H1 (cell line): ENCODE results near the gene ORAI3. TPM values are rescaled to one million over a fixed set of nuclear protein-coding genes. Genes with fewer than 3 reads are reported as not detected.

Experiments
- CTCF ChIA-PET: fragments of 300-600 bp; sonication (Branson Sonifier 250); formaldehyde crosslinking; loops from one replicate; lab custom pipeline; 2021; ENCODE audit not compliant: partially characterized antibody; lab: Charles Lee
- POLR2A ChIA-PET: fragments of 300-600 bp; sonication (Branson Sonifier 250); formaldehyde crosslinking; loops from one replicate; lab custom pipeline; 2021; ENCODE audit warnings: inconsistent platforms; ENCODE audit not compliant: partially characterized antibody; lab: Charles Lee
- DNase-seq, 2 experiments: peaks; one replicate each; pipeline versions ENCODE4 v3.0.0 to v3.0.0-alpha.2; 2010 to 2022; ENCODE audit warnings: low spot score in 2 of 2, low read depth in 1 of 2, mixed read lengths in 1 of 2
- FAIRE-seq: peaks from 2 replicates; lab custom pipeline; 2011; peaks lifted over from hg19 to GRCh38; lab: Jason Lieb, UNC
- H2AFZ ChIP-seq: 2 replicates; pipeline ENCODE4 v1.8.1; 2012; ENCODE audit warnings: low read length, inconsistent platforms
- H2AK5ac ChIP-seq: 2 replicates; pipeline ENCODE4 v1.6.1; 2013; ENCODE audit warnings: low read depth, low read length
- H2BK120ac ChIP-seq: replicated peaks from 2 replicates; pipeline ENCODE3; 2013; ENCODE audit warnings: low read depth, low read length, inconsistent platforms
- H2BK12ac ChIP-seq: 2 replicates; pipeline ENCODE4 v1.6.1; 2013; ENCODE audit warnings: low read depth, low read length
- H2BK15ac ChIP-seq: 2 replicates; pipeline ENCODE4 v1.6.1; 2013; ENCODE audit warnings: low read length
- H2BK20ac ChIP-seq: 2 replicates; pipeline ENCODE4 v1.6.1; 2013; ENCODE audit warnings: low read length
- H2BK5ac ChIP-seq: 2 replicates; pipeline ENCODE4 v1.6.1; 2013; ENCODE audit warnings: low read depth, low read length
- H3K14ac ChIP-seq: 2 replicates; pipeline ENCODE4 v1.6.1; 2013; ENCODE audit warnings: inconsistent platforms; ENCODE audit not compliant: insufficient read length
- H3K18ac ChIP-seq: 2 replicates; pipeline ENCODE4 v1.6.1; 2013; ENCODE audit warnings: low read length; ENCODE audit errors: extremely low read depth
- H3K23ac ChIP-seq: 2 replicates; pipeline ENCODE4 v1.6.1; 2013; ENCODE audit warnings: inconsistent platforms; ENCODE audit not compliant: insufficient read length
- H3K23me2 ChIP-seq: 2 replicates; pipeline ENCODE4 v1.6.1; 2013; ENCODE audit warnings: low read depth, low read length
- H3K27ac ChIP-seq: 2 replicates; pipeline ENCODE4 v1.6.1; 2011; ENCODE audit warnings: low read depth, low read length, inconsistent platforms
- H3K27me3 ChIP-seq, 4 experiments: replicated peaks in 1 of 4; 1 replicate in 1 of 4; 2 replicates in 3 of 4; pipeline versions ENCODE4 v1.6.1 to v1.8.1; 2011 to 2013; ENCODE audit warnings: low read length in 3 of 4, mild to moderate bottlenecking in 3 of 4, inconsistent platforms in 2 of 4, mixed read lengths in 2 of 4, moderate library complexity in 1 of 4; ENCODE audit not compliant: control insufficient read depth in 3 of 4, insufficient read depth in 3 of 4; ENCODE audit errors: extremely low read depth in 1 of 4
- H3K36me3 ChIP-seq, 4 experiments: 2 replicates each; pipeline versions ENCODE4 v1.6.1 to v1.8.1; 2011 to 2013; ENCODE audit warnings: mild to moderate bottlenecking in 4 of 4, low read length in 3 of 4, moderate library complexity in 2 of 4, control low read depth in 1 of 4, inconsistent platforms in 1 of 4; ENCODE audit not compliant: insufficient read depth in 4 of 4, control insufficient read depth in 2 of 4
- H3K4ac ChIP-seq: replicated peaks from 2 replicates; pipeline ENCODE3; 2013; ENCODE audit warnings: low read length, low read depth, mixed read lengths, inconsistent platforms; ENCODE audit not compliant: insufficient read length
- H3K4me1 ChIP-seq, 4 experiments: replicated peaks in 1 of 4; 1 replicate in 1 of 4; 2 replicates in 3 of 4; pipeline versions ENCODE4 v1.6.1 to v1.8.1; 2011 to 2013; ENCODE audit warnings: low read length in 3 of 4, inconsistent platforms in 2 of 4, mixed read lengths in 1 of 4; ENCODE audit not compliant: insufficient read depth in 4 of 4, control insufficient read depth in 3 of 4
- H3K4me2 ChIP-seq, 2 experiments: 2 replicates each; pipeline versions ENCODE4 v1.6.1 to v1.8.1; 2011 to 2013; ENCODE audit warnings: low read depth in 2 of 2, low read length in 2 of 2, control low read depth in 1 of 2, inconsistent platforms in 1 of 2, mild to moderate bottlenecking in 1 of 2; ENCODE audit not compliant: insufficient read depth in 1 of 2
- H3K4me3 ChIP-seq, 4 experiments: fragments of 200-600, 300-600 bp in 1 of 4; sonication (generic), shearing (Covaris generic), sonication (Bioruptor Twin) in 1 of 4; 2 replicates each; pipeline versions ENCODE4 v1.5.1 to v1.8.1; 2011 to 2016; ENCODE audit warnings: low read length in 4 of 4, low read depth in 3 of 4, control low read depth in 2 of 4, inconsistent platforms in 2 of 4, mild to moderate bottlenecking in 2 of 4, mixed read lengths in 1 of 4, moderate library complexity in 1 of 4; ENCODE audit not compliant: insufficient read depth in 2 of 4; ENCODE audit errors: extremely low read depth in 1 of 4
- H3K56ac ChIP-seq: replicated peaks from 2 replicates; pipeline ENCODE3; 2013; ENCODE audit warnings: low read depth, mild to moderate bottlenecking, mixed read lengths, low read length, inconsistent platforms; ENCODE audit not compliant: insufficient read length
- H3K79me1 ChIP-seq: 2 replicates; pipeline ENCODE4 v1.6.1; 2013; ENCODE audit warnings: low read depth, low read length, control low read depth
- H3K79me2 ChIP-seq, 2 experiments: 2 replicates each; pipeline versions ENCODE4 v1.6.1 to v1.8.1; 2012 to 2013; ENCODE audit warnings: low read length in 2 of 2, mild to moderate bottlenecking in 2 of 2, inconsistent platforms in 1 of 2; ENCODE audit not compliant: insufficient read depth in 2 of 2, control insufficient read depth in 1 of 2
- H3K9ac ChIP-seq, 4 experiments: replicated peaks in 1 of 4; 1 replicate in 1 of 4; 2 replicates in 3 of 4; pipeline versions ENCODE4 v1.6.1 to v1.8.1; 2011 to 2013; ENCODE audit warnings: low read depth in 3 of 4, low read length in 3 of 4, control low read depth in 2 of 4, mild to moderate bottlenecking in 2 of 4, moderate library complexity in 2 of 4, inconsistent platforms in 1 of 4; ENCODE audit errors: extremely low read depth in 1 of 4
- H3K9me3 ChIP-seq, 2 experiments: 2 replicates each; pipeline versions ENCODE4 v1.6.1 to v1.8.1; 2012 to 2013; ENCODE audit warnings: mild to moderate bottlenecking in 2 of 2, moderate library complexity in 2 of 2, control low read depth in 1 of 2, inconsistent platforms in 1 of 2, low read depth in 1 of 2, low read length in 1 of 2, mixed read lengths in 1 of 2; ENCODE audit not compliant: insufficient read depth in 2 of 2
- H4K20me1 ChIP-seq, 2 experiments: replicated peaks in 1 of 2; 2 replicates each; pipeline versions ENCODE3 to v1.8.1; 2011 to 2013; ENCODE audit warnings: inconsistent platforms in 2 of 2, low read length in 2 of 2, mild to moderate bottlenecking in 1 of 2; ENCODE audit not compliant: insufficient read depth in 2 of 2, control insufficient read depth in 1 of 2
- H4K5ac ChIP-seq: 2 replicates; pipeline ENCODE4 v1.6.1; 2013; ENCODE audit warnings: low read length, low read depth, mixed read lengths, inconsistent platforms; ENCODE audit not compliant: insufficient read length
- H4K8ac ChIP-seq: 2 replicates; pipeline ENCODE4 v1.8.0; 2013; ENCODE audit warnings: mild to moderate bottlenecking, moderate library complexity, low read length, inconsistent platforms; ENCODE audit not compliant: insufficient read depth; ENCODE audit errors: extremely low read depth
- H4K91ac ChIP-seq: replicated peaks from 2 replicates; pipeline ENCODE3; 2013; ENCODE audit warnings: low read length, mixed read lengths, inconsistent platforms; ENCODE audit not compliant: insufficient read length
- BACH1 ChIP-seq: IDR thresholded peaks from 2 replicates; pipeline ENCODE4 v1.6.1; 2012; ENCODE audit warnings: low read length, improper control_type of control experiment
- CHD2 ChIP-seq: IDR thresholded peaks from 2 replicates; pipeline ENCODE4 v1.6.1; 2012; ENCODE audit warnings: low read length, improper control_type of control experiment
- CREB1 ChIP-seq: IDR thresholded peaks from 2 replicates; pipeline ENCODE4 v1.6.1; 2012; ENCODE audit warnings: inconsistent platforms
- CTCF ChIP-seq, 3 experiments: IDR thresholded peaks; 1 replicate in 2 of 3; 2 replicates in 1 of 3; pipeline versions ENCODE4 v1.5.1 to v1.6.1; 2011; ENCODE audit warnings: low read length in 3 of 3, mild to moderate bottlenecking in 3 of 3, inconsistent platforms in 2 of 3, low read depth in 1 of 3, moderate library complexity in 1 of 3; ENCODE audit not compliant: insufficient read depth in 1 of 3; ENCODE audit errors: control extremely low read depth in 1 of 3
- GABPA ChIP-seq: IDR thresholded peaks from 2 replicates; pipeline ENCODE4 v1.6.1; 2011; ENCODE audit warnings: mild to moderate bottlenecking, low read length, moderate library complexity, borderline replicate concordance; ENCODE audit not compliant: insufficient read depth
- MAFK ChIP-seq: IDR thresholded peaks from 2 replicates; pipeline ENCODE4 v1.6.1; 2012; ENCODE audit warnings: low read depth, mild to moderate bottlenecking, improper control_type of control experiment, low read length
- PHF8 ChIP-seq: fragments of 200-600 bp; sonication (generic); conservative IDR thresholded peaks from 2 replicates; pipeline ENCODE4 v1.7.1; 2012; ENCODE audit warnings: low read depth, mild to moderate bottlenecking, inconsistent platforms, low read length, moderate library complexity
- SIRT6 ChIP-seq: IDR thresholded peaks from one replicate; pipeline ENCODE4 v1.7.1; 2012; ENCODE audit warnings: low read length, inconsistent platforms
- SIX5 ChIP-seq: IDR thresholded peaks from 2 replicates; pipeline ENCODE4 v1.6.1; 2011; ENCODE audit warnings: mild to moderate bottlenecking, low read depth, low read length
- SP4 ChIP-seq: IDR thresholded peaks from 2 replicates; pipeline ENCODE4 v1.6.1; 2012; ENCODE audit warnings: low read length, inconsistent platforms
- TBP ChIP-seq: IDR thresholded peaks from 2 replicates; pipeline ENCODE4 v1.6.1; 2011; ENCODE audit warnings: low read depth, low read length, improper control_type of control experiment
- TCF12 ChIP-seq: IDR thresholded peaks from 2 replicates; pipeline ENCODE4 v1.6.1; 2011; ENCODE audit warnings: low read depth, mild to moderate bottlenecking, low read length
- ZNF274 ChIP-seq: IDR thresholded peaks from 2 replicates; pipeline ENCODE4 v1.7.0; 2012; ENCODE audit warnings: low read length, borderline replicate concordance; ENCODE audit errors: extremely low read depth
- WGBS, 2 experiments: shearing (Covaris generic) in 1 of 2; methylation state at CpG; one replicate each; pipeline versions ENCODE4 v1.1.6 to v1.1.7; 2013 to 2015; ENCODE audit warnings: low lambda C conversion rate in 2 of 2, mixed read lengths in 2 of 2, inconsistent platforms in 1 of 2, low coverage in 1 of 2, missing lambda C conversion rate in 1 of 2; ENCODE audit not compliant: insufficient replicate concordance in 2 of 2, insufficient coverage in 1 of 2, insufficient read length in 1 of 2; ENCODE audit errors: extremely low coverage in 1 of 2, missing lambda C conversion rate in 1 of 2; 5-methylcytosine and 5-hydroxymethylcytosine counted together
- polyA plus RNA-seq, 7 experiments: library from polyadenylated mRNA; depleted of rRNA in 3 of 7; stranded (reverse) in 5 of 7; unstranded in 2 of 7; fragments of >200 nt in 5 of 7; fragments of 200-250 nt in 2 of 7; gene quantifications; 1 replicate in 5 of 7; 2 replicates in 1 of 7; 4 replicates in 1 of 7; pipeline versions ENCODE4 v1.2.1 to v1.2.3, GENCODE V29; 2011 to 2013; ENCODE audit warnings: missing spikeins in 2 of 7, mixed read lengths in 2 of 7
- total RNA-seq: library from RNA; stranded (reverse); fragmentation: NEBNext Ultra II Directional; extraction: Animal tissue kit (Norgen Biotek cat#: 25700); gene quantifications from 2 replicates; pipeline ENCODE4 v1.2.1, GENCODE V29; 2021

Gene ORAI3
- total and polyA plus RNA-seq, 2 of the 8 experiments (the other 6 are each of a cell fraction or from before 2014, with no cell fraction given) = 8.7 to 24.5 TPM

GRCh38 chr16:30967795-30968194 lies 18.9 kb downstream of the ORAI3 start:
- Histone ChIP-seq H3K36me3 (peaks cover 54 to 88% (median 63%) of the 10 kb centered on the region in 4 experiments), H4K91ac (no peak overlapping the region), H3K23ac (no peak overlapping the region), H2BK5ac (no peak overlapping the region), H2AK5ac (no peak overlapping the region), H2BK15ac (no peak overlapping the region), H3K79me1 (no peaks in the 10 kb centered on the region), H3K79me2 (no peaks in the 10 kb centered on the region), H3K14ac (no peak overlapping the region), H3K27me3 (no peaks in the 10 kb centered on the region), H2BK20ac (no peak overlapping the region), H3K4me2 (no peak overlapping the region), H3K9ac (no peak overlapping the region), H3K9me3 (no peaks in the 10 kb centered on the region; a peak in 1 of 4 replicates), H3K18ac (no peak overlapping the region), H4K5ac (no peak overlapping the region), H3K4me1 (no peaks in the 10 kb centered on the region), H3K56ac (no peak overlapping the region), H2BK120ac (no peak overlapping the region), H4K8ac (no peak overlapping the region), H4K20me1 (peaks cover 0 to 13% of the 10 kb centered on the region in 2 experiments), H2AFZ (no peak overlapping the region), H3K23me2 (no peaks in the 10 kb centered on the region), H2BK12ac (no peak overlapping the region), H3K27ac (no peak overlapping the region), H3K4ac (no peak overlapping the region), H3K4me3 (no peak overlapping the region)
- DNase-seq (no peak), FAIRE-seq (no peak)
- 86% methylated on average over 4 of the region's 4 CpGs; no CpG with 5 or more reads in 1 of the 2 experiments for WGBS, 2 experiments
- ChIA-PET CTCF (interaction anchor here (1.0 to 2.9 kb wide), 4 partner anchors 9 to 75 kb away, joined by 4 to 17 read pairs (median 6); no protein-coding TSS in a partner anchor), POLR2A (interaction anchor here (1.1 to 6.4 kb wide), 6 partner anchors 8 to 91 kb away, joined by 3 to 45 read pairs (median 9); partner anchors contain the start of genes HSD3B7 and SETD1A)
- no peak for TF ChIP-seq MAFK
- no peak for TF ChIP-seq BACH1
- no peak for TF ChIP-seq SIX5
- no peak for TF ChIP-seq TBP
- TF ChIP-seq CTCF (IDR thresholded peaks at IDR 0.05; ENCODE audit: control extremely low read depth in 1 of 3, insufficient read depth in 1 of 3, low read depth in 1 of 3, low read length in 3 of 3) = no peak
- TF ChIP-seq ZNF274 = no peak
- no peak for TF ChIP-seq SP4
- no peak for TF ChIP-seq GABPA
- no peak for TF ChIP-seq CHD2
- no peak for TF ChIP-seq CREB1
- no peak for TF ChIP-seq TCF12
- no peak for TF ChIP-seq PHF8
- TF ChIP-seq SIRT6 = no peak
